ENCODE data around the gene LRRC26.

Gene LRRC26

DNA sequence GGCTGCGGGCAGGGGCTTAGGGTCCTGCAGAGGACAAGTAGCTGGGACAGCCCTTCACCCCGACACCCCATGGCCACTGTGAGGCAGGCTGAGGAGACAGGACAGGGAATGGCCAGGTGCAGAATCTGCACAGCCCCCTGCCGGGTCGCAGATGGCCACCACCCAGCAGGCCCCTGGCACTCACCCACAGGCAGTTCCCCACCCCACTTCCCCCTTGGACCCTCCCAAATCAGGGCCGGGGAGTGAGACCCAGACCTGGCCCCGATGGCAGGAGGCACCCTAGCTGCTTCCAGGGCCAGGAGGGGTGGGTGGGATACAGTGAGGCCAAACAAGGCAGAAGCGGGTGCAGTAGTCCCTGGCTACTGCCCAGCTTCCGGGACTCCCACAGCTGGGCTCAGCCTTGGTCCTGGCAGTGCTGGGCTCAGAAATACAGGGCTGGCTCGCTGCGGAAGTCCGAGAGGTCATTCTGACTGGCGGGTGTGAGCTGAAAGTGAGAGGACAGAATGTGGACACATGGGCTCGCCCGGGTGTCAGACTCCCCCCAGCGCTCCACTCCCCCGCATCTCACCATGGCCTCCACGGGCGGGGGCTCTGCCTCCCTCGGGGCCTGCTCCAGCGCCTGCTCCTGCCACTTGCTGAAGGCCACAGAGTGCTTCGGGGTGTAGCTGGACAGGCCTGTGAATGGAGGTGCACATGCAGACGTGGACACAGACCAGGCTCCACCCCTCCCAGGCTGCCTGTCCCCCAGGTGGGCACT, 22.0 kb upstream of the LRRC26 start:
- H3K27ac ChIP-seq (ENCODE audit: low read depth, low read length) = no peak overlapping the region
- H3K9me3 ChIP-seq (ENCODE audit: control insufficient read depth in 5 of 5, low read length in 5 of 5) = no peaks in the 10 kb centered on the region
- peaks cover 0 to 27% (median 25%) of the 10 kb centered on the region in 5 donors for H3K36me3 ChIP-seq (ENCODE audit: control insufficient read depth in 5 of 5, insufficient read depth in 5 of 5, low read length in 5 of 5)

DNA sequence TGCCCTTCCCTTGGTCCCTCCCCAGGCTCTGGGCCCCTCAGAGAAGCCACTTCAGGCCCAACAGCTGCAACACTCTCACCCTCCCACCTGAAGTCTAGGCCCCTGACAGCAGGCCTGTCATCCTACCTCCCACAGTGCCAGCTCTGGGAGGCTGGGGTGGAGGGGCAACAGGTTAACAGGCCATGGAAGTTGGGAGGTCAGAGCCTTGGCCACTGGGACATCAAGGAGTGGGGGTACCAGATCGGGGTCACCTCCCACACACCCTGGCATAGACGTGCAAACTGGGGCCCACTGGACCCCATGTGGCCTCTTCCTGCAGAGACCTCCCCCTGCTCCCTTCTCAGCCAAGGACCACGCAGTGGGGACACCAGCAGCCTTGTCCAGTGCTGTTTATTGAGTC, 21.4 kb upstream of the LRRC26 start:
- no peak overlapping the region for H3K27ac ChIP-seq (ENCODE audit: low read depth, low read length)
- H3K36me3 ChIP-seq (ENCODE audit: control insufficient read depth in 5 of 5, insufficient read depth in 5 of 5, low read length in 5 of 5) = peaks cover 0 to 30% (median 27%) of the 10 kb centered on the region in 5 donors
- H3K9me3 ChIP-seq (ENCODE audit: control insufficient read depth in 5 of 5, low read length in 5 of 5) = no peaks in the 10 kb centered on the region
- no peak overlapping the region for H3K9ac ChIP-seq (ENCODE audit: low read length in 5 of 5)
- H3K4me1 ChIP-seq (ENCODE audit: control insufficient read depth in 5 of 5, insufficient read depth in 5 of 5, low read length in 5 of 5) = peaks cover 9 to 43% (median 34%) of the 10 kb centered on the region in 5 donors
- H3K4me3 ChIP-seq (ENCODE audit: low read depth in 1 of 5, low read length in 5 of 5) = no peak overlapping the region
- no peaks in the 10 kb centered on the region for H3K27me3 ChIP-seq (ENCODE audit: control insufficient read depth in 5 of 5, insufficient read depth in 4 of 5, low read length in 5 of 5)

More for the DNA sequence above, 22.0 kb upstream of the LRRC26 start:
- H3K4me3 ChIP-seq (ENCODE audit: low read depth in 1 of 5, low read length in 5 of 5) = no peak overlapping the region
- H3K27me3 ChIP-seq (ENCODE audit: control insufficient read depth in 5 of 5, insufficient read depth in 4 of 5, low read length in 5 of 5) = no peaks in the 10 kb centered on the region
- H3K9ac ChIP-seq (ENCODE audit: low read length in 5 of 5) = no peak overlapping the region
- peaks cover 9 to 37% (median 27%) of the 10 kb centered on the region in 5 donors for H3K4me1 ChIP-seq (ENCODE audit: control insufficient read depth in 5 of 5, insufficient read depth in 5 of 5, low read length in 5 of 5)

DNA sequence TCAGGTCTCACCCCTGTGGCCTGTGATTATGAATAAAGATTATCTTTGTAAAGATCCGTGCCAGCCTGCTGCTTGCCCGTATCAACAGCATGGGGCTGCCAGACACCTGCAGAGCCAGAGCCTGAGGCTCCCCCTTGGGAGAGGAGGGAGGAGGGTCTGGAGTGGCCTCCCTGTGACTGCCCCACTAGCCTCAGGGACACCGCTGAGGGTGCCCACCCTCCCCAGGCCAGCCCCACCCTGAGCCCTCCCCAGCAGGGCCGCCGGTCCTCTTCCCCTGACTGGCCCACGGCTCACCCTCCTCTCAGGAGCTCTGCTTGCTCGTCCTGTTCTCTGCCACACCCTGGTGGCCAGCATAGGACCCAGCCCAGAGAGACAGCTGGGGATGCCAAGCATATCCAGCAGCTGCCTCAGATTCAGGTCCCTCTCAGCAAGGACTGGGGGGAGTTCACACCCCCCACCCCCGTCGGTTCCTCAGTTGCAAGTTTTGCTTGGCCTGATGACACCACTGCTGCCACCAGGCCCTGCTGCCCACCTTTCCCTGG, 20.5 kb upstream of the LRRC26 start:
- Histone ChIP-seq H3K4me3 (ENCODE audit: low read depth in 1 of 5, low read length in 5 of 5) (no peak overlapping the region), H3K4me1 (ENCODE audit: control insufficient read depth in 5 of 5, insufficient read depth in 5 of 5, low read length in 5 of 5) (peaks cover 9 to 48% (median 40%) of the 10 kb centered on the region in 5 donors), H3K27ac (ENCODE audit: low read depth, low read length) (no peak overlapping the region), H3K36me3 (ENCODE audit: control insufficient read depth in 5 of 5, insufficient read depth in 5 of 5, low read length in 5 of 5) (peaks cover 0 to 38% (median 35%) of the 10 kb centered on the region in 5 donors), H3K27me3 (ENCODE audit: control insufficient read depth in 5 of 5, insufficient read depth in 4 of 5, low read length in 5 of 5) (no peaks in the 10 kb centered on the region), H3K9ac (ENCODE audit: low read length in 5 of 5) (peak overlapping the region in 1 of 5 donors; percentile 95), H3K9me3 (ENCODE audit: control insufficient read depth in 5 of 5, low read length in 5 of 5) (no peaks in the 10 kb centered on the region)

DNA sequence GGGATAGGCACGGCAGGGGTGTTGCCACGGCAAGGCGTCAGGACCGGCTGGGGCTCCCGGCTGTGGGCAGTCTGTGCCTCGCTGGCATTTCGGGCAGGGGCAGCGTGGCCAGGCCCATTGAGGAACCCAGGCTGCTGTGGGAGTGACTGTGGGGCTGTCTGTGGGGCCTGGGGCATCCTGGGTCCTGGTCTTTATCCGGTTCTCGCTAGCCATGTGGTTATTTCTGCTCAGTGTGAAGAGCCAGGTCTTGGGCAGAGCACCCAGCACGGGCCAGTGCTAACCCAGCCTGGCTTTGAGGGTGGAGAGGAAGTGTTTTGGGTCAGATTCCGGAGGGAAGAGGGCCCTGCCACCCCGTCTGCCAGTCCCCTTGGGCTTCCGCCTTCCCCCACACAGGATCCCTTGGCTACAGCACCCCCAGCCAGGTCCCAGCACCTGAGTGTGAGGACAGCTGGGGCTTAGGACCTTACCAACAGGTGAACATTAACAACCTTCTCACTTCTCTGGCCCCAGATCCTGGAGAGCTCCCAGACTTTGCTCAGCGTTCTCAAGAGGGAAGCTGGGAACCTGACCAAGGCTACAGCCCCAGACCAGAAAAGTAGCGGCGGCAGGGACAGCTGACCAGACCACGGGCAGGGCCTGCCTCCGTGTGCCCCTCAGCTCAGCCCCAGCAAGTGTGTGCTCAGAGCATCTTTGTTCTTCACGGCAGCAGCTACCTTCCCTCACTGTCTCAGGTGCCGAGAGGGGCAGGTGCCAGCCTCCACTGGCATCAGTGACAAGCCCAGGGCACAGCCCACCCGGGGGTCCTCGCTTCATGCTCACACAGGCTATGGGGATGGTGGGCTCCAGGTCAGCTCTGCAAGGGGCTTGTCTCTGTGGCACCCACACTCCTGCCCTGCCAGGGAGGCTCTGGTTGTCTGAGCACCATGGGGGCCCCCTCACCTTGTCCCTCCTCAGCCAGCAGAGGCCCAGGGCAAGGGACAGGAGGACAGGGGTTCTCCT, 19.7 kb upstream of the LRRC26 start:
- Histone ChIP-seq H3K9me3 (ENCODE audit: control insufficient read depth in 5 of 5, low read length in 5 of 5) (no peaks in the 10 kb centered on the region), H3K4me1 (ENCODE audit: control insufficient read depth in 5 of 5, insufficient read depth in 5 of 5, low read length in 5 of 5) (peaks cover 9 to 54% (median 40%) of the 10 kb centered on the region in 5 donors), H3K36me3 (ENCODE audit: control insufficient read depth in 5 of 5, insufficient read depth in 5 of 5, low read length in 5 of 5) (peaks cover 0 to 46% (median 42%) of the 10 kb centered on the region in 5 donors), H3K9ac (ENCODE audit: low read length in 5 of 5) (peak overlapping the region; percentile 68 to 95 (median 91)), H3K27ac (ENCODE audit: low read depth, low read length) (peak overlapping the region; percentile 91), H3K27me3 (ENCODE audit: control insufficient read depth in 5 of 5, insufficient read depth in 4 of 5, low read length in 5 of 5) (no peaks in the 10 kb centered on the region), H3K4me3 (ENCODE audit: low read depth in 1 of 5, low read length in 5 of 5) (peak overlapping the region; percentile 64 to 99 (median 95))

DNA sequence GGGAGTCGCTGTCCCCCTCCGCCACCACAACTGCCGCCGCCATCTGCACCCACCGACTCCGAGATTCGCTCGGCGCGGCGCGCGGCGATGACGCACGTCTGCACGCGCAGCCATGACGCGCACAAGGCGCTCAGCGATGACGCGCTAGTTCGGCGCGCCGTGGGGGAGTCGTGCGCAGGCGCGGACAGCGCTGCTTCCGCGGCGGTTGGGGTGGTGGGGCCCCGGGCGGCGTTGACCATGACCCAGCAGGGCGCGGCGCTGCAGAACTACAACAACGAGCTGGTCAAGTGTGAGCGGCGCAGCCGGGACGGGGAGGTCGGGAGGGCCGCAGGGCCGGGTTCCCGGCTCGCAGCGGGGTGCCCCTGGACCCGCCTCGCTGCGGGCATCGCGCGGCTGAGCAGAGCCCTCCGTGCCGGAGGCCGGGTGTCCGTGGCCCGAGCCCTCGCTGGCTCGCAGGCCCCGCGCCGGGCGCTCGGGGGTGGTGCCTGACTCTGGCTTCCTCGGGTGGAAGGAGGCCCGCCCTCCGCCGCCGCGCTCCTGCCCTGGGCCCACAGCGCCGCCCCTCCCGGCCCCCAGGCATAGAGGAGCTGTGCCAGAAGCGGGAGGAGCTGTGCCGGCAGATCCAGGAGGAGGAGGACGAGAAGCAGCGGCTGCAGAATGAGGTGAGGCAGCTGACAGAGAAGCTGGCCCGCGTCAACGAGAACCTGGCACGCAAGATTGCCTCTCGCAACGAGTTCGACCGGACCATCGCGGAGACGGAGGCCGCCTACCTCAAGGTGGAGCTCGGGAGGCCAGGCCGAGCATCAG, 18.8 kb upstream of the LRRC26 start, which contains the start of the genes ANAPC2 and SSNA1:
ANAPC2 (minus strand) TSS at position 71 of the 807 bp plus-strand sequence; CDS start at position 43, 28 bp downstream.
SSNA1 (plus strand) TSS at position 187 of the 807 bp plus-strand sequence; CDS start at position 238, 51 bp downstream.
- Histone ChIP-seq H3K9ac (ENCODE audit: low read length in 5 of 5) (peak within 1 kb of the TSS; percentile 68 to 95 (median 91)), H3K36me3 (ENCODE audit: control insufficient read depth in 5 of 5, insufficient read depth in 5 of 5, low read length in 5 of 5) (peaks cover 0 to 55% (median 51%) of the 10 kb centered on the region in 5 donors), H3K27ac (ENCODE audit: low read depth, low read length) (peak within 1 kb of the TSS; percentile 91), H3K27me3 (ENCODE audit: control insufficient read depth in 5 of 5, insufficient read depth in 4 of 5, low read length in 5 of 5) (no peaks in the 10 kb centered on the region), H3K4me1 (ENCODE audit: control insufficient read depth in 5 of 5, insufficient read depth in 5 of 5, low read length in 5 of 5) (peaks cover 9 to 54% (median 40%) of the 10 kb centered on the region in 5 donors), H3K9me3 (ENCODE audit: control insufficient read depth in 5 of 5, low read length in 5 of 5) (no peaks in the 10 kb centered on the region), H3K4me3 (ENCODE audit: low read depth in 1 of 5, low read length in 5 of 5) (peak within 1 kb of the TSS; percentile 90 to 99 (median 95))

DNA sequence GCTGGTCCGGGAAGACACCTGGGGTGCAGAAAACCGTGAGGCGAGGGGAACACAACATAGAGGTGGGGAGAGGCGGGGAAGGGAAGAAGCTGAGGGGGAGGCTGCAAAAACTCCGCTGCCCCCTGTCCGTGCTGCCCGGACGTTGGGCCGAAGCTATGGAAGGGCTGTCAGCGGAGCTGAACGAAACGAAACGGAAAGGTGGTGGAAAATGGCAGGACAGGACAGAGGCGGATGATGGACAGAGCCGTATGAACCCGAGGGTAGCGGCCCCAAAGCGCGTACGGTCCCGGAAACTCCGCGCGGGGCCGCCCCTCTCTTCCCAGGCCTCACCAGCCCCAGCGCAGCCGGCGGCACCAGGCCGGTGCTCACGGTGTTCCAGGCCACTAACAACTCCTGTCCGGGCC, 18.2 kb upstream of the LRRC26 start:
- peaks cover 0 to 61% (median 57%) of the 10 kb centered on the region in 5 donors for H3K36me3 ChIP-seq (ENCODE audit: control insufficient read depth in 5 of 5, insufficient read depth in 5 of 5, low read length in 5 of 5)
- H3K4me3 ChIP-seq (ENCODE audit: low read depth in 1 of 5, low read length in 5 of 5) = peak overlapping the region; percentile 90 to 99 (median 95)
- H3K9ac ChIP-seq (ENCODE audit: low read length in 5 of 5) = peak overlapping the region; percentile 68 to 95 (median 91)
- H3K27me3 ChIP-seq (ENCODE audit: control insufficient read depth in 5 of 5, insufficient read depth in 4 of 5, low read length in 5 of 5) = no peaks in the 10 kb centered on the region
- peaks cover 9 to 54% (median 40%) of the 10 kb centered on the region in 5 donors for H3K4me1 ChIP-seq (ENCODE audit: control insufficient read depth in 5 of 5, insufficient read depth in 5 of 5, low read length in 5 of 5)
- peak overlapping the region; percentile 91 for H3K27ac ChIP-seq (ENCODE audit: low read depth, low read length)
- H3K9me3 ChIP-seq (ENCODE audit: control insufficient read depth in 5 of 5, low read length in 5 of 5) = no peaks in the 10 kb centered on the region

DNA sequence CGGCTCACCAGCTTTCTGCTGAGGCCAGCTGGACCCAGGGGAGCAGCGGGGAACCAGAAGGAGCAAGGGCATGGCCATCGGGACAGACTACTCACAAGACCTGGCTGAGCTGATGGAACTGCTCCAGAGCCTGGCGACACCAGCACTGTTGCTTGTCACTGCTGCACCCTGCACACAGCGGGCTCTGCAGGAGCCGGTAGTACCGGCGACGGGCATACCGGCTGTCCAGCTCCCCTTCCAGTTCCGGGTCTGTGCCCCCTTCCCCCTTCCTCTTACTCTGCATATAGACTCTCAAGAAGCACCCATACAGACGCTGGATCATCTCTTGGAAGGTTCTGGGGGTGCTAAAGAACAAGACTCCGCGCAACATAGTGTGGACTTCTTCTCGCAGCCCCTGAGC, 17.5 kb upstream of the LRRC26 start:
- H3K4me1 ChIP-seq (ENCODE audit: control insufficient read depth in 5 of 5, insufficient read depth in 5 of 5, low read length in 5 of 5) = peaks cover 9 to 54% (median 40%) of the 10 kb centered on the region in 5 donors
- H3K9me3 ChIP-seq (ENCODE audit: control insufficient read depth in 5 of 5, low read length in 5 of 5) = no peaks in the 10 kb centered on the region
- H3K9ac ChIP-seq (ENCODE audit: low read length in 5 of 5) = peak overlapping the region; percentile 68 to 95 (median 91)
- no peak overlapping the region for H3K27ac ChIP-seq (ENCODE audit: low read depth, low read length)
- peak overlapping the region; percentile 90 to 99 (median 95) for H3K4me3 ChIP-seq (ENCODE audit: low read depth in 1 of 5, low read length in 5 of 5)
- H3K27me3 ChIP-seq (ENCODE audit: control insufficient read depth in 5 of 5, insufficient read depth in 4 of 5, low read length in 5 of 5) = no peaks in the 10 kb centered on the region
- peaks cover 0 to 68% (median 63%) of the 10 kb centered on the region in 5 donors for H3K36me3 ChIP-seq (ENCODE audit: control insufficient read depth in 5 of 5, insufficient read depth in 5 of 5, low read length in 5 of 5)

DNA sequence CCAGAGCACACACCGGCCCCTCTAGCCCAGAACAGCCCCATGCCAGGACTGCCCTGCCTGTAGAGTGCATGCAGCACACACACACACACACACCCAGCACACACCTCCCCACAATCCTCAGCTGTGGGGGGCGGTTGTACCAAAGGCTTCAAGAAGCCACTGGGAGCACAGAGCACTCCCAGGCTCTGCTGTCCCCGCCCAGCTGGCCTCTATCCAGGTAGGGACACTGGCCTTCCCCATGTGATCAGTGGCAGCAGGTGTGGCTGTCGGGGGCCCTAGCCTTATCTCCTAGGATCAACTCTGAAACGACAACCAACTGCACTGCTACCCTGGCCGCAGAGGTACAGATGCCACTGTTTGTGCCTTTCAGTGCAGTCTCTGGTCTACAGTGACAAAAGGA, 16.5 kb upstream of the LRRC26 start:
- Histone ChIP-seq H3K4me1 (ENCODE audit: control insufficient read depth in 5 of 5, insufficient read depth in 5 of 5, low read length in 5 of 5) (peaks cover 9 to 54% (median 40%) of the 10 kb centered on the region in 5 donors), H3K9me3 (ENCODE audit: control insufficient read depth in 5 of 5, low read length in 5 of 5) (no peaks in the 10 kb centered on the region), H3K4me3 (ENCODE audit: low read depth in 1 of 5, low read length in 5 of 5) (peak overlapping the region in 3 of 5 donors; percentile 23 to 99 (median 94)), H3K9ac (ENCODE audit: low read length in 5 of 5) (no peak overlapping the region), H3K27me3 (ENCODE audit: control insufficient read depth in 5 of 5, insufficient read depth in 4 of 5, low read length in 5 of 5) (no peaks in the 10 kb centered on the region), H3K36me3 (ENCODE audit: control insufficient read depth in 5 of 5, insufficient read depth in 5 of 5, low read length in 5 of 5) (peaks cover 0 to 67% (median 63%) of the 10 kb centered on the region in 5 donors), H3K27ac (ENCODE audit: low read depth, low read length) (no peak overlapping the region)

DNA sequence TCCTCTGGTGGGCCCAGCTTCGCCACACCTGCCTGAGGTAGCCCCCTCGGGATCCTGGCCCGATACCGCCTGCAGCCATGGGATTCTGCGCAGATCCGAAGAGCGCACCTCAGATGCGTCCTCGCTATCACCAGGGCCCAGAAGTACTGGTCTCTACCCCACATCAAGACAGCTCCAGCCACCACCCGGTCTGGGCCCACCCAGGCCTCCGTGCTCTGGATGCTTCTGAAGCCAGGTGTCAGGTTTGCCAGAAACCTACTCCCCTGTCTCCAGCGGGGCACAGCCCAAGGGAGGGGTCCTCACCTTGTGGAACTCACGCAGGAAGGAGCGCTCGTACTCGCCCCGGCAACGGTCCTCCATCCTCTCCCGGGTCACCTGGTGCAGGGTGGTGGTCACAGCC, 16.1 kb upstream of the LRRC26 start:
- Histone ChIP-seq H3K9ac (ENCODE audit: low read length in 5 of 5) (no peak overlapping the region), H3K27ac (ENCODE audit: low read depth, low read length) (no peak overlapping the region), H3K4me3 (ENCODE audit: low read depth in 1 of 5, low read length in 5 of 5) (peak overlapping the region in 1 of 5 donors; percentile 94), H3K36me3 (ENCODE audit: control insufficient read depth in 5 of 5, insufficient read depth in 5 of 5, low read length in 5 of 5) (peaks cover 0 to 67% (median 64%) of the 10 kb centered on the region in 5 donors), H3K9me3 (ENCODE audit: control insufficient read depth in 5 of 5, low read length in 5 of 5) (no peaks in the 10 kb centered on the region), H3K4me1 (ENCODE audit: control insufficient read depth in 5 of 5, insufficient read depth in 5 of 5, low read length in 5 of 5) (peaks cover 9 to 54% (median 40%) of the 10 kb centered on the region in 5 donors), H3K27me3 (ENCODE audit: control insufficient read depth in 5 of 5, insufficient read depth in 4 of 5, low read length in 5 of 5) (no peaks in the 10 kb centered on the region)
